Right atrium auricular region (tissue), 2 donors: ENCODE measurements around the gene DLG2. TPM values are rescaled to one million over a fixed set of nuclear protein-coding genes. Genes with fewer than 3 reads are reported as not detected.

Experiments
- DNase-seq: peaks from one replicate; pipeline ENCODE4 v3.0.0-alpha.2; 2019; ENCODE audit warnings: low spot score
- H3K27ac ChIP-seq, 2 donors: fragments of 200-600 bp; sonication (generic); 1 replicate in 1 of 2; 2 replicates in 1 of 2; pipeline ENCODE4 v1.5.1; 2016 to 2019
- H3K27me3 ChIP-seq, 2 donors: fragments of 200-600 bp; sonication (generic); one replicate each; pipeline versions ENCODE4 v1.5.1 to v1.6.0; 2017 to 2019
- H3K36me3 ChIP-seq: fragments of 200-600 bp; sonication (generic); one replicate; pipeline ENCODE4 v1.5.1; 2016
- H3K4me1 ChIP-seq, 2 donors: fragments of 200-600 bp; sonication (generic); one replicate each; pipeline versions ENCODE4 v1.5.1 to v1.6.0; 2017 to 2019
- H3K4me3 ChIP-seq, 2 donors: fragments of 200-600 bp; sonication (generic); 1 replicate in 1 of 2; 2 replicates in 1 of 2; pipeline ENCODE4 v1.5.1; 2017 to 2019; ENCODE audit warnings: mild to moderate bottlenecking in 1 of 2, moderate library complexity in 1 of 2
- H3K9me3 ChIP-seq, 2 donors: fragments of 200-600 bp; sonication (generic); one replicate each; pipeline ENCODE4 v1.5.1; 2019
- total RNA-seq, 2 donors: library from RNA; depleted of rRNA; stranded (reverse); fragments of >200 nt; gene quantifications; one replicate each; pipeline ENCODE4 v1.1.0, GENCODE V29; 2016
- TF ChIP-seq, protein P1 (sequence below), 2 donors: fragments of 200-600 bp; sonication (generic); IDR thresholded peaks; one replicate each; pipeline ENCODE4 v1.5.1; 2019; ENCODE audit warnings: antibody characterized with exemption in 2 of 2

The DLG2 gene
- total RNA-seq, 2 donors from 2014 or later: 6.6 to 6.7 TPM

DNA sequence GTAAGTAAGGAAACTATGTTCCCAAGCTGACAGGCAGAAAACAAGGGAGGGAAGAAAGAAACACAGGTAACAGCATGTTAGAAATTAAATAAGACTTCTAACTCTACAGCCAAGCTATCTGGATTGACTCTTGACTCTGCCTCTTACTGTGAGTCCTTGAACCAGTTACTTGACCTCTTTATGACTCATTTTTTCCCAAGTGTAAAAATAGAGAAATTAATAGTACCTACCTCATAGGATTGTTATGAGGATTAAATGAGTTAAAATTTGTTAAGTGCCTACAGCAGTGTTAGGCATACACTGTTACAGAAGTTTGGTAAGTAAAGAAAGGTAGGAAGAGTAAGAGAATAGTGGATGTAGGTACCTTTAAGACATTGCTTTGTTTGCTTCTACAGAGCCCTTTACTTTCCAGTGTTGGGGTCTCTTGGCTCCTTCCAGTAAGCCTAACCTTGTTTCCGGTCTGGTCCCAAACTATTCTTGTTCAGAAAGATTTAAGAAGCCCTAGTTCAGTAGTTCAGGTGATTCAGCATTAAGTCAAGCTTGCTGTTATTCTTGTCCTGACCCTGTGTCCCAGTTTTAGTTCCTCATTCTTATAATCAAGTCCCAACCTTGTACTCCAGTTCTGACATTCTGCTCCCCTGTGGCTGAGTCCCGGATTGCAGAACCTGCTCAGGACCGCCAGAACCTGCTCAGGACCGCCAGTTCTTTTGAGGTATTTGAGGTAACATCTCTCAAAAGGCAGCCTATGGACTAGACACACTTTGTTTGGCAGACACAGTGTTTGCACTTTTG, 1377.6 kb downstream of the DLG2 start:
- no peaks in the 10 kb centered on the region for H3K4me1 ChIP-seq
- no peak overlapping the region for H3K27ac ChIP-seq
- H3K9me3 ChIP-seq: no peaks in the 10 kb centered on the region
- H3K27me3 ChIP-seq: no peaks in the 10 kb centered on the region
- DNase-seq: no peak
- no peak overlapping the region for H3K4me3 ChIP-seq
- no peaks in the 10 kb centered on the region for H3K36me3 ChIP-seq
- TF ChIP-seq, protein P1, sequence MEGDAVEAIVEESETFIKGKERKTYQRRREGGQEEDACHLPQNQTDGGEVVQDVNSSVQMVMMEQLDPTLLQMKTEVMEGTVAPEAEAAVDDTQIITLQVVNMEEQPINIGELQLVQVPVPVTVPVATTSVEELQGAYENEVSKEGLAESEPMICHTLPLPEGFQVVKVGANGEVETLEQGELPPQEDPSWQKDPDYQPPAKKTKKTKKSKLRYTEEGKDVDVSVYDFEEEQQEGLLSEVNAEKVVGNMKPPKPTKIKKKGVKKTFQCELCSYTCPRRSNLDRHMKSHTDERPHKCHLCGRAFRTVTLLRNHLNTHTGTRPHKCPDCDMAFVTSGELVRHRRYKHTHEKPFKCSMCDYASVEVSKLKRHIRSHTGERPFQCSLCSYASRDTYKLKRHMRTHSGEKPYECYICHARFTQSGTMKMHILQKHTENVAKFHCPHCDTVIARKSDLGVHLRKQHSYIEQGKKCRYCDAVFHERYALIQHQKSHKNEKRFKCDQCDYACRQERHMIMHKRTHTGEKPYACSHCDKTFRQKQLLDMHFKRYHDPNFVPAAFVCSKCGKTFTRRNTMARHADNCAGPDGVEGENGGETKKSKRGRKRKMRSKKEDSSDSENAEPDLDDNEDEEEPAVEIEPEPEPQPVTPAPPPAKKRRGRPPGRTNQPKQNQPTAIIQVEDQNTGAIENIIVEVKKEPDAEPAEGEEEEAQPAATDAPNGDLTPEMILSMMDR (IDR thresholded peaks at IDR 0.05): no peak

- no peaks in the 10 kb centered on the region for H3K9me3 ChIP-seq
- no peaks in the 10 kb centered on the region for H3K4me1 ChIP-seq
- no peak overlapping the region for H3K27ac ChIP-seq
- no peaks in the 10 kb centered on the region for H3K36me3 ChIP-seq
- H3K4me3 ChIP-seq: no peak overlapping the region
- H3K27me3 ChIP-seq: no peaks in the 10 kb centered on the region
- DNase-seq: no peak
- TF ChIP-seq, protein P1 (IDR thresholded peaks at IDR 0.05): no peak
These were observed 1379.2 kb downstream of the DLG2 start for GRCh38 chr11:84247926-84248325.

DNA sequence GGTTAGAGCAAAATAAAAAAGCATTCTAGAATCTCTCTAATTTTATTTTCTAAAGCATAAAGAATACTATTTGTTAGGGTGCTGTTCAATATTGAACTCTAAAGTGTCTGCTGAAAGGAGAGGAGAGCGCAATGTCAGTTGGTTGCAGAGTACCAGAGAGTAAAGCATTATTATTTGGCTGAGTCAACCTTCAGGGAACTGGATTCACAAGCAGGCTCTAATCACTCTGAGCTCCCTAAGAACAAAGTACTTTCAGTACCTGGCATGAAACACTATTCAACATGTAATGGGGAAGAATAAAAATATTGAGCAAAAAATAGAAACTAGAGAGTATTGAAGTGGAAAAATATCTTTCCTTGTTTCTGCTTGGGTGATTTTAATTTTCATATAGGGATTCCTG, 1380.0 kb downstream of the DLG2 start:
- Histone ChIP-seq H3K27ac (no peak overlapping the region), H3K27me3 (no peaks in the 10 kb centered on the region), H3K9me3 (no peaks in the 10 kb centered on the region), H3K36me3 (no peaks in the 10 kb centered on the region), H3K4me1 (no peaks in the 10 kb centered on the region), H3K4me3 (no peak overlapping the region)
- TF ChIP-seq, protein P1 (IDR thresholded peaks at IDR 0.05): no peak
- no peak for DNase-seq

- H3K4me1 ChIP-seq: no peaks in the 10 kb centered on the region
- DNase-seq: no peak
- no peaks in the 10 kb centered on the region for H3K9me3 ChIP-seq
- no peaks in the 10 kb centered on the region for H3K36me3 ChIP-seq
- H3K4me3 ChIP-seq: no peak overlapping the region
- TF ChIP-seq, protein P1 (IDR thresholded peaks at IDR 0.05): no peak
- no peak overlapping the region for H3K27ac ChIP-seq
- no peaks in the 10 kb centered on the region for H3K27me3 ChIP-seq
These were observed 1383.4 kb downstream of the DLG2 start for GRCh38 chr11:84243629-84244263.

DNA sequence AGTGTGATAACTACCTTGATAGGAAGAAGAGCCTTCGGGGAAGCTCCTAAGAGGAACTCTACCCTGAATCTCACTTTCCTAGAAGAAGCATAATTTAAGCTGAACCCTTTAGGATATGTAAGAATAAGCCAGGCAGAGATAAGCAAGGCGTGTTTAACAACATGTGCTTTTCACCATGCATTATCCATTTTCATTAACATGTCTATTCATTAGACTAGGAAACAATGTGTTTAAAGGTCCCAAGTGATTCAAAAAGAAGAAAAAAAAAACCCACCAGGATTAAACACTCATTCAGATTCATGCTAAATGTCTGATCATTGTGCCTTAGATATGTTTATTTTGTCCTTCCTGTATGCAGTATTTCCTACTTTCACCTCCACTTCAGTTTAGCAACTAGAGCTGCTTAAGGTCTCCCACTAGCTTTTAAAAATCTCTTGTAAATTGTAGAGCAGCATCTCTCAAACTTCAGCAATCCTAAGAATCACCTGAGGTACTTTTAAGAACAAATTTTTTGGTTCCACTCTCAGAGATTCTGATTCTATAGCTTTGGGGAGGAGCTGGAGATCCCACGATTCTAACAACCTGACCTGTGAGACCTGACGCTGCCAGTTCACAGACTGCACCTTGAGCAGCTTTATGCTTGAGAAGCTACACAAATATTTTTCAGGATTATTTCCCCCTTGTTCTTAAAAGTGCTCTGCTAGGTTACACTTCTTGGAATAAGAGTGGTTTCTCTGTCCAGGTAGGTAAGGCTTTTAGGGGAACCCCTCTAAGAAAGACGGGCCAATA, 1385.6 kb downstream of the DLG2 start:
- no peaks in the 10 kb centered on the region for H3K36me3 ChIP-seq
- no peak overlapping the region for H3K4me3 ChIP-seq
- H3K27ac ChIP-seq: no peak overlapping the region
- no peak for DNase-seq
- TF ChIP-seq, protein P1 (IDR thresholded peaks at IDR 0.05): no peak
- H3K27me3 ChIP-seq: no peaks in the 10 kb centered on the region
- no peaks in the 10 kb centered on the region for H3K4me1 ChIP-seq
- no peaks in the 10 kb centered on the region for H3K9me3 ChIP-seq
